Measurements from ENCODE around the gene CDC14B. TPM values are rescaled to one million over a fixed set of nuclear protein-coding genes. Genes with fewer than 3 reads are reported as not detected.
"Not testable (repeated sequence)": the region's sequence is repeated elsewhere in the genome, so short reads cannot be mapped to it uniquely, and the experiment has no call there.

The CDC14B gene
- total RNA-seq = under 1 TPM; 0.23 to 0.37 TPM

- POLR2A ChIA-PET = no interaction called here
- Mint-ChIP-seq H3K27me3 (ENCODE audit: low read depth) (peaks cover 45% of the 10 kb centered on the region), H3K9me3 (ENCODE audit: insufficient read depth) (no peaks in the 10 kb centered on the region), H3K36me3 (ENCODE audit: low read depth) (no peaks in the 10 kb centered on the region), H3K27ac (no peak within 1 kb of the TSS), H3K4me3 (peak within 1 kb of the TSS; percentile 46), H3K4me1 (ENCODE audit: low read depth) (peaks cover 8% of the 10 kb centered on the region)
- DNase-seq (peak; percentile 66), ATAC-seq (peak; percentile 90)
- CTCF ChIA-PET = interaction anchor here (0.8 kb wide), 1 partner anchor 37 kb away, joined by 3 read pairs; no protein-coding TSS in a partner anchor
Observed at GRCh38 chr9:96619491-96620180, at the start of gene CDC14B. Gene CDC14B, minus strand, starts transcription at chr9:96619843. Its CDS starts 465 bp downstream, at chr9:96619378.

GRCh38 chr9:96668868-96669534 lies 49.4 kb upstream of the CDC14B start:
- no peaks in the 10 kb centered on the region for H3K4me1 Mint-ChIP-seq (ENCODE audit: low read depth)
- no peak for DNase-seq
- CTCF ChIA-PET = no interaction called here
- no peak overlapping the region for H3K27ac Mint-ChIP-seq
- no peak for ATAC-seq
- no peaks in the 10 kb centered on the region for H3K9me3 Mint-ChIP-seq (ENCODE audit: insufficient read depth)
- H3K36me3 Mint-ChIP-seq (ENCODE audit: low read depth) = no peaks in the 10 kb centered on the region
- POLR2A ChIA-PET = no interaction called here
- no peaks in the 10 kb centered on the region for H3K27me3 Mint-ChIP-seq (ENCODE audit: low read depth)
- H3K4me3 Mint-ChIP-seq = no peak overlapping the region

- CTCF ChIA-PET = interaction anchor here (1.2 to 3.9 kb wide), 5 partner anchors 11 to 340 kb away, joined by 3 to 20 read pairs (median 3); no protein-coding TSS in a partner anchor
- ATAC-seq = no peak
Observed at GRCh38 chr9:96667363-96667728, 47.7 kb upstream of the CDC14B start.

GRCh38 chr9:96666653-96667362 lies 47.2 kb upstream of the CDC14B start:
- H3K36me3 Mint-ChIP-seq (ENCODE audit: low read depth); H3K4me1 Mint-ChIP-seq (ENCODE audit: low read depth); H3K27me3 Mint-ChIP-seq (ENCODE audit: low read depth); H3K27ac Mint-ChIP-seq; POLR2A ChIA-PET; H3K4me3 Mint-ChIP-seq; H3K9me3 Mint-ChIP-seq (ENCODE audit: insufficient read depth): not testable (repeated sequence)
- ATAC-seq (peak; percentile 33), DNase-seq (peak; percentile 28)
- CTCF ChIA-PET = interaction anchor here (0.7 to 3.9 kb wide), 6 partner anchors 10 to 339 kb away, joined by 3 to 20 read pairs (median 3); no protein-coding TSS in a partner anchor

More at GRCh38 chr9:96667363-96667728, 47.7 kb upstream of the CDC14B start:
- no peak overlapping the region for H3K4me3 Mint-ChIP-seq
- no peak overlapping the region for H3K27ac Mint-ChIP-seq
- no peaks in the 10 kb centered on the region for H3K4me1 Mint-ChIP-seq (ENCODE audit: low read depth)
- H3K27me3 Mint-ChIP-seq (ENCODE audit: low read depth) = peaks cover 1% of the 10 kb centered on the region
- POLR2A ChIA-PET = no interaction called here
- H3K36me3 Mint-ChIP-seq (ENCODE audit: low read depth) = no peaks in the 10 kb centered on the region
- no peaks in the 10 kb centered on the region for H3K9me3 Mint-ChIP-seq (ENCODE audit: insufficient read depth)
- DNase-seq = no peak

- Mint-ChIP-seq H3K36me3 (ENCODE audit: low read depth) (no peaks in the 10 kb centered on the region), H3K4me1 (ENCODE audit: low read depth) (no peaks in the 10 kb centered on the region), H3K4me3 (no peak overlapping the region), H3K27ac (no peak overlapping the region), H3K9me3 (ENCODE audit: insufficient read depth) (no peaks in the 10 kb centered on the region), H3K27me3 (ENCODE audit: low read depth) (peaks cover 3% of the 10 kb centered on the region)
- ATAC-seq (no peak), DNase-seq (no peak)
- CTCF ChIA-PET = interaction anchor here (0.7 to 3.9 kb wide), 2 partner anchors 9 to 338 kb away, joined by 3 to 20 read pairs; no protein-coding TSS in a partner anchor
- POLR2A ChIA-PET = no interaction called here
Observed at GRCh38 chr9:96665789-96666188, 46.1 kb upstream of the CDC14B start.

- Mint-ChIP-seq H3K9me3 (ENCODE audit: insufficient read depth) (no peaks in the 10 kb centered on the region), H3K27me3 (ENCODE audit: low read depth) (peaks cover 5% of the 10 kb centered on the region), H3K4me3 (no peak overlapping the region), H3K27ac (no peak overlapping the region), H3K4me1 (ENCODE audit: low read depth) (no peaks in the 10 kb centered on the region), H3K36me3 (ENCODE audit: low read depth) (no peaks in the 10 kb centered on the region)
- ChIA-PET CTCF (no interaction called here), POLR2A (no interaction called here)
- DNase-seq (no peak), ATAC-seq (no peak)
Observed at GRCh38 chr9:96663506-96664120, 44.0 kb upstream of the CDC14B start.

GRCh38 chr9:96661711-96662110 lies 42.1 kb upstream of the CDC14B start:
- H3K27me3 Mint-ChIP-seq (ENCODE audit: low read depth) = peaks cover 15% of the 10 kb centered on the region
- no peaks in the 10 kb centered on the region for H3K36me3 Mint-ChIP-seq (ENCODE audit: low read depth)
- no peaks in the 10 kb centered on the region for H3K9me3 Mint-ChIP-seq (ENCODE audit: insufficient read depth)
- ChIA-PET POLR2A (no interaction called here), CTCF (no interaction called here)
- no peak overlapping the region for H3K27ac Mint-ChIP-seq
- DNase-seq = no peak
- H3K4me3 Mint-ChIP-seq = no peak overlapping the region
- H3K4me1 Mint-ChIP-seq (ENCODE audit: low read depth) = no peaks in the 10 kb centered on the region
- ATAC-seq = no peak

- ChIA-PET CTCF (no interaction called here), POLR2A (no interaction called here)
- Mint-ChIP-seq H3K9me3 (ENCODE audit: insufficient read depth) (no peaks in the 10 kb centered on the region), H3K36me3 (ENCODE audit: low read depth) (no peaks in the 10 kb centered on the region), H3K27ac (no peak overlapping the region), H3K27me3 (ENCODE audit: low read depth) (peaks cover 18% of the 10 kb centered on the region), H3K4me3 (no peak overlapping the region), H3K4me1 (ENCODE audit: low read depth) (peaks cover 2% of the 10 kb centered on the region)
- DNase-seq (no peak), ATAC-seq (no peak)
Observed at GRCh38 chr9:96660692-96661248, 41.1 kb upstream of the CDC14B start.

- H3K27ac Mint-ChIP-seq = peak within 1 kb of the TSS; percentile 79
- H3K9me3 Mint-ChIP-seq (ENCODE audit: insufficient read depth) = no peaks in the 10 kb centered on the region
- H3K36me3 Mint-ChIP-seq (ENCODE audit: low read depth) = no peaks in the 10 kb centered on the region
- DNase-seq (peak; percentile 75), ATAC-seq (peak; percentile 85)
- ChIA-PET CTCF (interaction anchor here (0.9 to 1.3 kb wide), 3 partner anchors 20 to 263 kb away, joined by 3 read pairs; partner anchors contain the start of gene CDC14B), POLR2A (interaction anchor here (0.6 to 0.7 kb wide), 2 partner anchors 239 to 583 kb away, joined by 3 read pairs; no protein-coding TSS in a partner anchor)
- H3K4me1 Mint-ChIP-seq (ENCODE audit: low read depth) = peaks cover 13% of the 10 kb centered on the region
- peaks cover 19% of the 10 kb centered on the region for H3K27me3 Mint-ChIP-seq (ENCODE audit: low read depth)
- H3K4me3 Mint-ChIP-seq = peak within 1 kb of the TSS; percentile 89
Observed at GRCh38 chr9:96655198-96655851, 35.7 kb upstream of the CDC14B start, which contains the start of gene PRXL2C. Gene PRXL2C, minus strand, starts transcription at chr9:96655317. Its CDS starts 36 bp downstream, at chr9:96655281.

- peak overlapping the region; percentile 81 for H3K4me3 Mint-ChIP-seq
- H3K27me3 Mint-ChIP-seq (ENCODE audit: low read depth) = peaks cover 18% of the 10 kb centered on the region
Observed at GRCh38 chr9:96654450-96655197, 35.0 kb upstream of the CDC14B start.

More at GRCh38 chr9:96654450-96655197, 35.0 kb upstream of the CDC14B start:
- Mint-ChIP-seq H3K27ac (peak overlapping the region; percentile 79), H3K36me3 (ENCODE audit: low read depth) (no peaks in the 10 kb centered on the region), H3K9me3 (ENCODE audit: insufficient read depth) (no peaks in the 10 kb centered on the region), H3K4me1 (ENCODE audit: low read depth) (peaks cover 13% of the 10 kb centered on the region)
- CTCF ChIA-PET = interaction anchor here (0.8 to 1.2 kb wide), 3 partner anchors 21 to 263 kb away, joined by 3 to 4 read pairs (median 3); no protein-coding TSS in a partner anchor
- ATAC-seq (peak; percentile 76), DNase-seq (peak; percentile 68)
- POLR2A ChIA-PET = interaction anchor here (0.7 to 0.8 kb wide), 2 partner anchors 234 to 238 kb away, joined by 3 read pairs; no protein-coding TSS in a partner anchor

All from activated CD8-positive, alpha-beta T cell treated with anti-CD3 and anti-CD28 coated beads, Interleukin-2, amount 10 ng/mL, durations not matched to agents 7 days and 5 days (primary cell).